ENCODE results near the gene RFTN1.
A peak's percentile ranks its signal among the peaks of the same experiment; 100 is the strongest.

RFTN1 gene, protein sequence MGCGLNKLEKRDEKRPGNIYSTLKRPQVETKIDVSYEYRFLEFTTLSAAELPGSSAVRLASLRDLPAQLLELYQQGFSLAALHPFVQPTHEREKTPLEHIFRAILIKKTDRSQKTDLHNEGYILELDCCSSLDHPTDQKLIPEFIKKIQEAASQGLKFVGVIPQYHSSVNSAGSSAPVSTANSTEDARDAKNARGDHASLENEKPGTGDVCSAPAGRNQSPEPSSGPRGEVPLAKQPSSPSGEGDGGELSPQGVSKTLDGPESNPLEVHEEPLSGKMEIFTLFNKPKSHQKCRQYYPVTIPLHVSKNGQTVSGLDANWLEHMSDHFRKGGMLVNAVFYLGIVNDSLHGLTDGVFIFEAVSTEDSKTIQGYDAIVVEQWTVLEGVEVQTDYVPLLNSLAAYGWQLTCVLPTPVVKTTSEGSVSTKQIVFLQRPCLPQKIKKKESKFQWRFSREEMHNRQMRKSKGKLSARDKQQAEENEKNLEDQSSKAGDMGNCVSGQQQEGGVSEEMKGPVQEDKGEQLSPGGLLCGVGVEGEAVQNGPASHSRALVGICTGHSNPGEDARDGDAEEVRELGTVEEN

DNA sequence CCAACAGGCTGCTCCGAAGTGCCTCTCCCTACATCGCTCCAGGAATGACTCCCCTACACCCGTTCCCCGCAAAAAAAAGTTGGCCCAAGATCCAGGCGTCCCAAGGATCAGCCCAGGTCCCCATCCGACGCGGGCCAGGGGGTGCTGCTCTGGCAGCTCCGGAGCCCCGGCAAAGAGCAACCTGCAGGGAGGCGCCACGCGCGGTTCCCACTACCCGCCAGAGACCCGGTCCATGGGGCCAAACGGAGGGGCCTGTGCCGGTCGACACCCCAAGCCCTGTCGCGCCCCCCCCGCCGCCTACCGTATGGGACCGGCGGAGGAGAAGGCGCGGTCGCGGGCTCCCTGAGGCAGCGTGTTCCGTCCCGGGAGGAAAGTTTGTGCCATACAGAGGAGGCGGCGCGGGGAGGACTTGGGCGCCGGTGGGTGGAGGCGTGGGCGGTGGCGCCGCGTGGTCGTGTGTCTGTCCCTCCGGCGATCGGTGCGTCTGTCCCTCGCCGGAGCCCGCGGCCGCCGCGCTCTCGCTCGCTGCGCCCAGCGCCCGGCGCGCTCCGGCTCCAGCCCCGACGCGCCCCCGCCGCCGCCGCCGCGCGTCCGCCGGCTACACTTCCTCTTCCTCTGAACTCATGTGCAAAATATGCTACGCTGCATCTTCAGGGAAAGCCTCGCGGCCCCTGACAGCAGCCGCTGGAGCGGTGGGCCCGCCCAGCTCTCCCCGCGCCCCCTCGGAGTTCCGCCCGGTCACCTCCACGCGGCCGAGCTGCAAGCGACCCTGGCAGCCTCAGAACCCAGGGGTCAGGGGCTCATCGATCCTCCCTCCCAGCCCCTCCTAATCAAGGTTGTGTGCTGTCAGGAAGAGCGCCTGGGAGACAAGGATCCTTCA is at the start of gene RFTN1:
TSS of gene RFTN1 (minus strand) at position 559 of the 880 bp plus-strand sequence. CDS start 19,830 bp downstream, outside the sequence.
- no peak for DNase-seq (ENCODE audit: low read depth in 2 of 2)

DNA sequence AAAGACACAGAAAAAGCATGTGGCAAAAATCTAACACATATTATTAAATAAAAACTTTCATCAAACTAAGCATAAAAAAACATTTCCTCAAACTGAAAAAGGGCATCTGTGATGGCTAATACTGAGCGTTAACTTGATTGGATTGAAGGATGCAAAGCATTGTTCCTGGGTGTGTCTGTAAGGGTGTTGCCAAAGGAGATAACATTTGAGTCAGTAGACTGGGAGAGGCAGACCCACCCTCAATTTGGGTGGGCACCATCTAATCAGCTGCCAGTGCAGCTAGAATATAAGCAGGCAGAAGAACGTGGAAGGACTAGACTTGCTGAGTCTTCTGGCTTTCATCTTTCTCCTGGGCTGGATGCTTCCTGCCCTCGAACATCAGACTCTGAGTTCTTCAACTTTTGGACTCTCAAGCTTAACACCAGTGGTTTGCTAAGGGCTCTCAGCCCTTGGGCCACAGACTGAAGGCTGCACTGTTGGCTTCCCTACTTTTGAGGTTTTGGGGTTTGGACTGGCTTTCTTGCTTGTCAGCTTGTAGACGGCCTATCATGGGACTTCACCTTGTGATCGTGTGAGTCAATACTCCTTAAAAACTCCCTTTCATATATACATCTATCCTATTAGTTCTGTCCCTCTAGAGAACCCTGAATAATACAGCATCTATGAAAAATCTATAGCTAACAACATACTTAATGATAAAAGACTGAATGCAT is 46.3 kb upstream of the RFTN1 start:
- no peak for DNase-seq (ENCODE audit: low read depth in 2 of 2)

DNA sequence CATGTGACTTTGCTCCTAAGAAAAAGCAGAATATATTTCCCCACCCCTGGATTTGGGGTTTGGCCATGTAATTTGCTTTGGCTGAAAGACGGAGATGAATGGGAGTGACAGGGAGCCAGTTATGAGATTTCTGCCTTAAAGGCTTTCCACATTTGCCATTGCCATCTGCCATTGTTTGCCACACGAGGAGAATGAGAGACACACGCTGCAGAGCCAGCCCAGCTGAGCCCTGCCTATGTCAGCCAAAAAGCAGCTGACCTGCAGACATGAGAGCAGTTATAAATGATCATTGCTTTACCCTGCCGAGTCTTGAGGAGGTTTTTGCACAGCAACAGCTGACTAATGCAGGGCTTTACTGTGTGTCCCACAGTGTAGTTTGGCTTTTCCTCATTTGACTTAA is 40.6 kb upstream of the RFTN1 start:
- DNase-seq (ENCODE audit: low read depth in 2 of 2) = no peak

DNA sequence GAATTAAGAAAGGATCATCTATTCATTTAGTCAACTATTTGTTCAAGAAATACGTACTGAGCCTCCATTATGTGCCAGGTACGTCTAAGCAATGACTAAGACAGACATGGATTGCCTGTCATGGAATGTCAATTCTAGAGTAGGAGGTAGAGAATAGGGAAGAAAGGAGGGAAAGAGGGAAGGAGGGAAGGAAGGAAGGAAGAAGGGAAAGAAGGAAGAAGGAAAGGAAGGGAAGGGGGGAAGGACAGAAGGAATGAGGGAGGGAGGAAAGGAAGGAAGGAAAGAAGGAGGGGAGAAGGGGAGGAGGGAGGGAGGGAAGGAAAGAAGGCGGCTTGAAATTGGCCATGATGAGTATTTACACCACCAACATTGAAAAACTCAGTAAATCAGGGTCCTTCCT is 39.3 kb upstream of the RFTN1 start:
- no peak for DNase-seq (ENCODE audit: low read depth in 2 of 2)

DNA sequence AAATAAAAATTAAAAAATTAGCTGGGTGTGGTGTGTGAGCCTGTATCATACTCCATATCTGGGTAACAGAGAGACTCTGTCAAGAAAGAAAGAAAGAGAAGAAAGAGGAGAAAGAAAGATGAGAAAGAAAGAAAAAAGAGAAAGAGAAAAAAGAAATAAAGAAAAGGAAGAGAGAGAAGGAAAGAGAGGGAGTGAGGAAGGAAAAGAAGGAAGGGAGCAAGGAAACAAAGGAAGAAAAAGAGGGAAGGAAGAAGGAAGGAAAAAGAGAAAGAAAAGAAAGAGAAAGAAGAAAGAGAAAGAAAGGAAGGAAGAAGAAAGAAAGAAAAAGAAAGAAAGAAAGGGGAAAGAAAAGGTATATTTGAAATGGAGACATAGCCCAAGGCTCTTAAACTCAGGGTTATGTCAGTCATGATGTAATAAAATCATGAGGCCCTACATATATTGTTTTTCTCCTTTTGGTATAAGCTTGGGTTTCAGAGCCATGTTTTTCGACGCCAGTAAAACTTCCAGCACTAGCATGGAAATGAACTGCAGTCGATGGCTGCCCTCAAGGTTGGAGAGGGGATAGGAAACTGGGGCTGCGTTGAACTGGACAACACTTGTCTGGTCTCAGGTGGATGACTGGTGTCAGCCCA is 38.0 kb upstream of the RFTN1 start:
- no peak for DNase-seq (ENCODE audit: low read depth in 2 of 2)

DNA sequence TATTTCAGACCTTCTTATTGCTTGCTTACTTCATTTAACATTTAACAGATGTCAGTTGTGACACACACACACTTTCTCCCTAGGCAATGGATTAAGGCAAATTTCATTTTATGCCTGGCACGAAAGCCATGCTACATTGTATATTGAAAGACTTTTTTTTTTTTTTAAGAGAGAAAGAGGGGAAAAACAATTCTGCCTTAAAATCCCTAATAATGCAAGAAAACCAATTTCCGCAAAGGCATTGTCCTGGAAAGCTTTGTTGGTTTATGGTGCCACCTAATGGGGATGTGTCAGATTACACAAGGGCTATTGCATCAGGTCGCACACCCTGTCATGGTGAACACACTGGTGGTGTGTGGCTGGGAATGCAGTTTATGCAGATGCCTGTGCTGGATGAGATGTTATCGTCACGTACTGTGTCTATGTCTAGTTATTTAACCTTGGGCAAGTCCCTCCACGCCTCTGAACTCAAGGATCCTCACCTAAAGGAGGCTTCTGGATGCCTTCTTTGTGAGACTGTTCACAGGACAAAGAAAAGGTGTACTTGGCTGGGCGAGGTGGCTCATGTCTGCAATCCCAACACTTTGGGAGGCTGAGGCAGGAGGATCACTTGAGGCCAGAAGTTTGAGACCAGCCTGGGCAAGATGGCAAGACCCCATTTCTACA is 37.3 kb upstream of the RFTN1 start:
- DNase-seq (ENCODE audit: low read depth in 2 of 2) = peak; percentile 62 to 76

DNA sequence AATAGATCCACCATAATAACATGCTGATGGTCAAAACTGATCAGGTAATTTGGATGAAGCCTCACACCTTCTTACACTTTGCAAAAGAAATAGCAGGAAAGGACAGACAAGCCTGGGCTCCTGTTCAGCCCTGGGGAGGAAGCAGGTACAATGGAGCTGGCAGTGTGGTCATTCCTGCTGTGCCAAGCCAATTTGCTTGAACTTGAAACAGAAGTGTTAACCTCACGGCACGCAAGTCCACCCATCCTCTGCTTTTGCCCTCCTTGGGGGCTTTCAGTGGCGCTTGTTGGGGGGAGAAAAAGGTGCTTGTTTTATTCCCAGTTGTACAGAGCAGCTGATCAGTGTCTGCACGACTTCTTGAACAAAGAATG is 36.8 kb upstream of the RFTN1 start:
- DNase-seq (ENCODE audit: low read depth in 2 of 2) = no peak

DNA sequence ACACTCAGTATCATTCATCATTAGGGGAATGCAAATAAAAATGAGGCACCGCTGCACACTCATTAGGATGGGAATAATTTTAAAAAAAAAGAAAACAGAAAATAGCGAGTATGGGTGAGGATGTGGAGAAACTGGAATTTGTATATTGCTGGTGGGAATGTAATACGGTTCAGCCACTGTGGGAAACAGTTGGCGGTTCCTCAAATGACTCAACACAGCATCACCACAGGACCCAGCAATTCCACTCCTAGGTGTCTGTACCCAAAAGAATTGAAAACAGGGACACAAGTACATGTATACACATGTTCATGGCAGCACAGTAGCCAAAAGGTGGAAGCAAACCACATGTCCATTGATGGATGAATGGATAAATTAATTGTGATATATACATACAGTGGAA is 35.2 kb upstream of the RFTN1 start:
- no peak for DNase-seq (ENCODE audit: low read depth in 2 of 2)

DNA sequence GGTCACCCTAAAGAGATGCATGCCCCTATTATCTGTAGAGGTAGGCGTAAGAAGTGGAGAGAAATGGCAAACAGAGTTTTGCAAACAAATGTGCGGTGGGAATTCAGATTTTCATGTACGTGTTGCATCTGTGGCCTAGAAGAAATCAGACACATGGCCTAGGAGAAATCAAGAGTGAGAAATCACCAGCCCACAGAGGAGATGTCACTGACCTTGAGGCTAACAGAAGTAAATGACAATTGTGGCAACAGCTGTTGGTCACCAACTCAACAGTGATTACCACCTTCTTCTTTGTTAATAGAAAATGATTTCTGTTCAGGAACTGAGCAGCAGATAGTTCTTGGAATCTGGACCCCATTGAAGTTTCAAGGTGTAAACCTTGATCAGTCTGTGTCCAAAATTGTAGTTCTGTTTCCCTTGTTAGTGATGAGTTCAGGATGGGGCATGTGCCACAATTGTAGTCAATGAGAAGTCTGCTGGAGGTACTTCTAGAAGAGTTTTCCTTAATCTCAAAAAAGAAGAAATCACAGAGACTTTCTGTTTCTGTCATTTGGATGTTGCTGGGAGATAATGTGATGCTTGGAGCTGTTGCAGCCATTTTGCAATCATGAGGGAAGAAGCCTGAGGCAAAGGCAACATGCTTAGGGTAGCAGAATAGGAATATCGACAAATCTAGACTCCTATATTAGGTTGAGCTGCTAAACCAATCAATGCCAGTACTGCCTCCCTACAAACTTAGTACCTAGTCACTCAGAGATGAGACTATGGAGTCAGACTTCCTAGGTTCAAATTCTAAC is 34.3 kb upstream of the RFTN1 start:
- DNase-seq (ENCODE audit: low read depth in 2 of 2) = no peak

DNA sequence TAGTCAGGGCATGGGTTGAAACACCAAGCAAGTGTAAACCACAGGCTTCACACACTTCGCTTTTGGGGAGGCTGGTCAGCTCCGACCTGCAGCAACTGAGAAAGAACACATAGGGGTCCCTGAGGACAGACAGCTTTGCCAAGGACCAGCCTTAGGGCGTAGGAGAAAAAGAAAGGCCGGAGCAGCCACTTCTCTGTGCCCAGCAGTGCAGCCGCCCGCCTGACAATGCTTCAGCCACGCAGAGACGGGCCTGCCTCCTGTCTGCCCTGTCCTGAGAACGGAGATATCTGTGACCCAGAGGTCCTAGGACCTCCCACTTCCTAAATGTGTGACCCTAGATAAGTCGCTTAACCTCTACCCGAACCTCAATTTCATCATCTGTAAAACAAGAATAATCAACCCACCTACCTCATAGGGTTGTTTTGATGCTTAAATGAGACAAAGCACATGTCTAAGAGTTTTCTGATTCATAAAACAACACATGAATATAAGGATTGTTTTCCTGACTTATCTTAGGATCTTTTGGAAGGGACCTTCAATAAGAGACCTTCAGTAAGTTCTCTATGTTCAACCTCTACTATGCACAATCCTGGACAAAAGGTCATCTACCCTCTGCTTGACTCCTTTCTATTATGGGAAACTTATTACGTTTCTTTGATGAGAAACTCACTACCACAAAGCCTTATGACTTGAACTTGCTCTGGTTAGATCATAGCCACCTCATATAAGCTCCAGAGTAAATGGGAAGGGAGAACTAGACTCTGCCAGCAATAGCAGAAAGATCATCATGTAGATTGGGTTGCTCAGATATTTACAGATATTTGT is 32.9 kb upstream of the RFTN1 start:
- no peak for DNase-seq (ENCODE audit: low read depth in 2 of 2)

DNA sequence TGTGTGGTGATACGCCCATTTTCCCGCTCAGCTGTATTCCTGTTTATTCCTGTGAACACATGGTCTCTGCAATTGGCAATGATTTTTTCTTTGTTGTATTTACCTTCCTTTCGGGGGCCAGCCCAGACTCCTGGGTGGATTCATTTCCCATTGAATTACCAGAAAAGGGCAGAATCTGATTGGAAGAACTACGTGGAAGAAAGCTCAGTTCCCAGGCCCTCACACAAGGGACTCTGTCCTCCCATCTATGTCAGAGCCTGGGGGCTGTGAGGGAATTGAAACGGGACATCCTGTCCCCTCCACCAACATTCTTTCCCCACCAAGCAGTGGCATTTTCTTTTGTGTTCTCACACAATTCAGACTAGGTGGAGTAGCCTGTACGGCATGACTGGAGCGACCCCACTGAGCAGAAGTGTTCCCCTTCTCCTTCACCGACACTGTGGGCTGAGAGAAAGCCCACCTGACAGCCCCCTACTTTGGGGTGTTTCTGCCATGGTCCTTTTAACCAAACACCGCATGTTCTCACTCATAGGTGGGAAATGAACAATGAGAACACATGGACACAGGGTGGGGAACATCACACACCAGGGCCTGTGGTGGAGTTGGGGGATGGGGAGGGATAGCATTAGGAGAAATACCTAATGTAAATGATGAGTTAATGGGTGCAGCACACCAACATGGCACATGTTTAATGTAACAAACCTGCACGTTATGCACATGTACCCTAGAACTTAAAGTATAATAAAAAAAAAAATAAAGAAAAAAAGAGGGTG is 32.1 kb upstream of the RFTN1 start:
- no peak for DNase-seq (ENCODE audit: low read depth in 2 of 2)

DNA sequence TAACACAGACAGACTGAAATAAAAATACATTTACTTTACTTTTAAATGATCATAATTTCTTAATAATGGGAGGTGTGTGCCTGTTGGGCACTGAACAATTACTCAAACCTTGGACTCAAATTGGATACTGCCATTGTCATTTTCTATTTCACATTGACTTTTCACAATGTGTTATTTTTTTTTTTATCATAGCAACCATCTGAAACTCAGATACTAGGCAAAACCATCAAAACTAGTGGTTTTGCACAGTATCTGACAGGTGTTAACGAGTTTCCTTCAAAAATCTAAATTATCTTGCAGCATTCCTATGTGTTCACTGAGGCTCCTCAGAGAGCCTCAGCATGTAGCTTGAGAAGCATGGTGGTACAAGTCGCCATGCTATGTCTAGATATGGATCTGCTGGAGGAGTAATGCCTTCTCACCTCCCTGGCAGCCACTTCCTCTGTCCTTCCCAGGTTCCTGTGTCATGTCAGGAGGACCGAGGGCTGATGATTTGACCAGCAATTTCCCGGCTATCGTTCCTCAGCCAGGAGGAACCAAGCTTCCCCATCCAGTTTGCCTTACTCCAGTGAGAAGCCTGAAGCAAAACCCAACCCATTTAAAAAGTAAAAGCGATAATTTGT is 29.9 kb upstream of the RFTN1 start:
- no peak for DNase-seq (ENCODE audit: low read depth in 2 of 2)

DNA sequence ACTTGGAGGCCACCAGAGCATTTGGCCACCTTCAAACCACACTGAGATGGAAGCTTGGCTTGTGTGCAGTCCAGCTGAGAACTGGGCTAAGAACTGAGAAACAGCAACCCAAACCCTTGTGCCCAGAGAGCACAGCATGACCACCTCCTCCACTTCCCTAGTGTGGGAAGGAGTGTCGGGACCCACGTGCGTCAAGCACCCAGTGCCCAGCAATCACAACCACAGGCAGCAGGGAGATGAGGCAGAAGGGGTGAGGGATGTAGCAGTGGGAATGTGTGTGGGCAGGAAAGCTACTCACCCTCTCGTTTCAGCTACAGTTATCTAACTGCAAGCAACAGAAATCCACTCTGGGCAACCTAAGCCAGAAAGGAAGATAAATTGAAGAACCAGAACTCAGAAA is 25.0 kb upstream of the RFTN1 start:
- no peak for DNase-seq (ENCODE audit: low read depth in 2 of 2)

DNA sequence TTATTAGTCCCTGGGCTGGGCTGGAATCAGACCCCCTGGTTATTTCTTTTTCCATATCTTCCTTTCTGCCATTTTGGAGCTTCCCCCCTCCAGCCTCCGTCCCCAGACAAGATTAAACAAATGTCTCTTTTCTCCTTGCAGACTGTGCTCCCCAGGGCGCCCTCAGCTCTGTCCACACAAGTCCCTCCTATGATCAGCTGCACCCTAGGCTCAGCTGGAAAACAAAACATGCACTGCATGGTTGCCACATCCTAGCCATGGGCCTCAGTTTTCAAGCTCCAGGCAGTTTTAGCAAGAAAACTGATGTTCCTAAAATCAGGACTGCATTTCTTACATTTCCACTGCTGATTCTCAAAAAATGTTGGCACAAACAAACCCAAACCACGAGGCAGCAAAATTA is 23.5 kb upstream of the RFTN1 start:
- DNase-seq (ENCODE audit: low read depth in 2 of 2) = no peak

DNA sequence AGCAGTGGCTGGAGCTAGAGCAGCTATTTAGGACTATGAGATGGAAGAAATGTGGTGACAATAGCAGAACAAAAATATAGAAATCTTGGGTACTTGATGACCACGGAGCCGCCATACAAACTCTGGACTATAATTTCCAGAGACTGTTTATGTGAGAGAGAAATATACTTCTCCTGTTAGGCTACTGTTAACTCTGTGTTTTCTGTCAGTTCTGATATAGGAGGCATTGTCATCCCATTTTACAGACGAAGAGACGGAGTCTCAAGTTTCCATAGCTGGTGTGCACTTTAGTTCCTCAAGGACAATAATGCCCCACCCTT is 22.8 kb upstream of the RFTN1 start:
- DNase-seq (ENCODE audit: low read depth in 2 of 2) = no peak

DNA sequence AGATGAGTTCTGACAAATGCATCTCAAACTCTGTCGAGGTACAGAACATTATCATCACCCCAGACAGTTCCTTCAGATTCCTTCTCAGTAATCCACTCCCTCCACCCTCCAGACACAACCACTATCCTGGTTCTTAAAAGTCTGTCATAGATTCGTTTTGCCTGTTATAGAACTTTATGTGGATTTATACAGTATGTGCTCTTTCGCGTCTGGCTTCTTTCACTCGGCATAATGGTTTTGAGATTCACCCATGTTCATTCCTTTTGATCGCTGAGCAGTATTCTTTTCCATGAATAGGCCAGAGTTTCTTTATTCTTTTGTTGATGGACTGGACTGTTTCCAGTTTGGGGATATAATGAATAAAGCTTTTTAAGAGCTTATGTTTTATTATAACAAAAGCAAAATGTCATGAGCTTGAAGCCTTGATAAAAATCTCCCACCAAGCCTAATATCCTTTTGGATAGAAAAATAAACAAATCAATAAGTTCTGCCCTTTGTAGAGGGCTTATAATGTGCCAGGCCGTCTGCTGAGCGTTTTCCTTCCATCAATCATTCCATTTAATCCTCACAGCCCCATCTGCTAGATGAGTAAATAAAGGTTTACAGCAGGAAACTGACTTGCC is 21.3 kb upstream of the RFTN1 start:
- no peak for DNase-seq (ENCODE audit: low read depth in 2 of 2)

DNA sequence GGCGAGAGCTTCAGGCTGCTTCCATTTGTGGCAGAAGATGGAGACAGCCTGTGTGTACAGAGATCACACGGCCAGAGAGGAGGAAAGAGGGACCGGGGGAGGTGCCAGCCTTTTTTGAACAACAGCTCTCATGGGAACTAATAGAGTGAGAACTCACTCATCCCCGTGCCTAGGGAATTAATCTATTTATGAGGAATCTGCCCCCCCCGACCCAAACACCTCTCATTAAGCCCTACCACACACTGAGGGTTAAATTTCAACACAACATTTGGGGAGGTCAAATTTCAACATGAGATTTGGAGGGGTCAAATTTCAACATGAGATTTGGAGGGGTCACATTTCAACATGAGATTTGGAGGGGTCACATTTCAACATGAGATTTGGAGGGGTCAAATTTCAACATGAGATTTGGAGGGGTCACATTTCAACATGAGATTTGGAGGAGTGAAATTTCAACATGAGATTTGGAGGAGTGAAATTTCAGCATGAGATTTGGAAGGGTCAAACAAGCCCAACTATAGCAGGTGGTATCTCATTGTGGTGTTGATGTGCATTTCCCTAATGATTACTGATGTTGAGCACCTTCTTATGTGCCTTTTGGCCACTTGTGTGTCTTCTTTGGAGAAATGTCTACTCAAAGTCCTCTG is 20.6 kb upstream of the RFTN1 start:
- no peak for DNase-seq (ENCODE audit: low read depth in 2 of 2)

Data from stimulated activated CD4-positive, alpha-beta T cell treated with anti-CD3 and anti-CD28 coated beads, Interleukin-15, amount 100 ng/mL, for 48 hours (primary cell).